OCI-LY3 (cell line): ENCODE data around the gene RANBP6.

Source experiments
- EZH2phosphoT487 ChIP-seq: fragments of 200-600 bp; shearing (Covaris generic); IDR thresholded peaks from 2 replicates; pipeline ENCODE4 v1.6.1; 2018; ENCODE audit warnings: antibody characterized with exemption, mixed run types, low read depth
- TF ChIP-seq, protein P1 (sequence below): fragments of 200-600, 300-600 bp; sonication (generic); IDR thresholded peaks from 2 replicates; pipeline ENCODE4 v1.5.1; 2014; ENCODE audit warnings: antibody characterized with exemption, low read length, low read depth

DNA sequence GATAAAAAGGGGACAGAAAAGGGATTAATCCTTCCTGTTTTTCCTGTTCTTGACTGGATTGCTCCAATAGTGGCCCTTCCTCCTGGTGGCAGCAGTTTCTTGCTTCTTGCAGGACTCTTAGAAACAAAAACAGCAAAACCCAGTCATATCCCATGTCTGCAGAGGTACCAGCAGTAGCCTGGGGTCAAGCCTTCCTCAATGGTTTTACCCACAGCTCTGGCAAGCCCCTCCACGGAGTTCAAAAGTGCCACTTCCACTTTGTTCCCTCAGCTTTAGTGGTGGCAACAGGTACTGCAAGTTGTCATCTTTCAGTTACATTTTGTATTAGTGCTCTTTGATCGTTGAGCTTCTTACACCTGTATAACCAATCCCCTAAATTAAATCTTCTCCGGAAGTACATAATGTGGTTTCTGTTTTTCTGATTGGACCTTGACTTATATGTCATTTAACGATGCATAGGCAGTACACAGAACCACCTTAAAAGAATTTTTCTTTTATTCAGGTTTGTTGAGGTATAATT, 8.7 kb upstream of the RANBP6 start:
- TF ChIP-seq, protein P1, sequence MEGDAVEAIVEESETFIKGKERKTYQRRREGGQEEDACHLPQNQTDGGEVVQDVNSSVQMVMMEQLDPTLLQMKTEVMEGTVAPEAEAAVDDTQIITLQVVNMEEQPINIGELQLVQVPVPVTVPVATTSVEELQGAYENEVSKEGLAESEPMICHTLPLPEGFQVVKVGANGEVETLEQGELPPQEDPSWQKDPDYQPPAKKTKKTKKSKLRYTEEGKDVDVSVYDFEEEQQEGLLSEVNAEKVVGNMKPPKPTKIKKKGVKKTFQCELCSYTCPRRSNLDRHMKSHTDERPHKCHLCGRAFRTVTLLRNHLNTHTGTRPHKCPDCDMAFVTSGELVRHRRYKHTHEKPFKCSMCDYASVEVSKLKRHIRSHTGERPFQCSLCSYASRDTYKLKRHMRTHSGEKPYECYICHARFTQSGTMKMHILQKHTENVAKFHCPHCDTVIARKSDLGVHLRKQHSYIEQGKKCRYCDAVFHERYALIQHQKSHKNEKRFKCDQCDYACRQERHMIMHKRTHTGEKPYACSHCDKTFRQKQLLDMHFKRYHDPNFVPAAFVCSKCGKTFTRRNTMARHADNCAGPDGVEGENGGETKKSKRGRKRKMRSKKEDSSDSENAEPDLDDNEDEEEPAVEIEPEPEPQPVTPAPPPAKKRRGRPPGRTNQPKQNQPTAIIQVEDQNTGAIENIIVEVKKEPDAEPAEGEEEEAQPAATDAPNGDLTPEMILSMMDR: peak; percentile 60
- no peak for TF ChIP-seq EZH2phosphoT487
